SIG-M5 treated with dmso at 0.1 percent for 504 hours (cell line): Measurements from ENCODE around the gene HSF5.
"Not testable (repeated sequence)": the region's sequence is repeated elsewhere in the genome, so short reads cannot be mapped to it uniquely, and the experiment has no call there.

ENCODE experiments used
- DNase-seq: peaks from one replicate; lab custom pipeline; 2025; ENCODE audit not compliant: unreplicated experiment; lab: John Stamatoyannopoulos, UW

HSF5 gene

DNA sequence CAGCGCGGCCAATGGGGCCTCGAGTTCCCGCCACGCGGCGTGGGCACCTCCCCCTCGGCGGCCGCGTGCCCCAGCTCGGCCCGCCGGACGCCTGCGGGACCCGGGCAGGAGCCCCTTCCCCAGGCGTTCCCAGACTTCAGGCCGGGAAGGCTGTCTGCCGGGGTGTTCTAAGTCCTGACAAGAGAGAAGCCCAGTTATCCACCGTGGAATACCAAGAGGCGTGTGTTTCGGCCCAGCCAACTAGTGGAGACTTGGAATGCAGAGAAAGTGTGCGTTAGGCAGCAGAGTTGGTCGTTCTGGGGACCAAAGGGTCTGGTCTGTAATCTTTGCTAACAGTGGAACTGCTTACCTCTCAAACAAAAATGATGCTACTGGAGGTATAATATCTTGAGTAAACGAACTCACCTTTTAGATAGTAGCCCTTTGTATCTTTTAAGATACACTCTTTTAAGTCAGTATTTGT is 251 bp upstream of the HSF5 start:
- DNase-seq, result no peak

DNA sequence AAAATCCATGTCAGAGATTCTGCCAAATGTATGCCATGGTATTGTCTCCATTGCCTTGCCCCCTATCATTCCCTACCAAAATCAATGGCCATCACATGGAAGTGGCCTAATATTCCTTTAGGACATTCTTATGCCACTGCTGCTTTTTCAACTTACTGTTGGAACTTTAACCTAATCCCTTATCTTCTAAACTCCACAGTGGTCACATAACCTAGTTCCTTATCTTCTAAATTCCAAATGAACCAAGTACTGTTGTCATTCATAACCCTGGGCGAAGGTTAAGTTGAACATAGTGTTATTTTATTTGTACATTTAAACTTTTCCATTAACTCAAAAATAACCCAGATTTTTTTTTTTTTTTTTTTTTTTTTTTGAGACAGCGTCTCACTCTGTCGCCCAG is 3.6 kb downstream of the HSF5 start:
- DNase-seq, result no peak

DNA sequence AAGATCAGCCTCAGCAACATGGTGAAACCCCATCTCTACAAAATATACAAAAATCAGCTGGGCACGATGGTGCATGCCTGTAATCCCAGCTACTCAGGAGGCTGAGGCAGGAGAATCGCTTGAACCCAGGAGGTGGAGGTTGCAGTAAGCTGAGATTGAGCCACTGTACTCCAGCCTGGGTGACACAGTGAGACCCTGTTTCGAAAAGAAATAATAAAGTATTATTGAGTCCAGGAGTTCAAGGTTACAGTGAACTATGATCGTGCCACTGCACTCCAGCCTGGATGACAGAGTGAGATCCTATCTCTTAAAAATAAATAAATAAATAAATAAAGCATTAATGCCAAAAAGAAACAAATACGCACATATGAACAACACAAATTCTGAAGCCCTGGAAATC is 6.4 kb downstream of the HSF5 start:
- DNase-seq, result not testable (repeated sequence)

DNA sequence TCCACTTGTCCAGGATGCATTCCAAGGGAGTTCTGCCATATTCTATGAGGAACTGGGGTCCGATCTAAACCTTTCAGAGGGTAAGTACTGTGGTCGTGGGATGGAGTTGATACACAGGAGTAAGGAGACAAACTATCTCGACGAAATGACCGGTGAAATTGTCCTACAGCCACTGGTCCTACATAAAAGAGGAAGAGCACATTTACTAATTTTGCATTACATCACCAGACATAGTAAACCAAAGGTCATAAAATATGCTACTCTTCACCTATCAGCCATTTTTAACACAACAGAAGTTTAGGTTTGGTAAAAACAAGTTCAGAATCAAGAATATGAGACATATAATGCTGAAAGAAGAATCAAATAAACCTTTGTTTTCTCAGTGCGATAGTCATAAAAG is 8.1 kb downstream of the HSF5 start:
- no peak for DNase-seq

DNA sequence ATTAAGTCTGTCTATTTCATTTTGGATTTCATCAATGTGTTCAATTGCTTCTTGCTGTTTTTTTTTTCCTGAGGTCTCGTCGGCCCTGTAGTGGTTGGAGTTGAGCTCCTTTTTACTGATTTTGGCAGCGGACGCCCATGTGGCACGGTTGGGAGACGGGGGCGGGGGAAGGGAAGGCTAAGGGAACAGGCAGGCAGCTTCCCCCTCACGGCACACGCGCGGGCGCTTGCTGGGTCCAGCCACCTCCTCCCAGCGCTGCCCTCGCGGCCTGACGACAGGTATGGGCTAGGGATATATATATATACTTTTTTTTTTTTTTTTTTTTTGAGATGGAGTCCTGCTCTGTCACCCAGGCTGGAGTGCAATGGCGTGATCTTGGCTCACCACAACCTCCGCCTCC is 11.4 kb downstream of the HSF5 start:
- DNase-seq, result no peak

DNA sequence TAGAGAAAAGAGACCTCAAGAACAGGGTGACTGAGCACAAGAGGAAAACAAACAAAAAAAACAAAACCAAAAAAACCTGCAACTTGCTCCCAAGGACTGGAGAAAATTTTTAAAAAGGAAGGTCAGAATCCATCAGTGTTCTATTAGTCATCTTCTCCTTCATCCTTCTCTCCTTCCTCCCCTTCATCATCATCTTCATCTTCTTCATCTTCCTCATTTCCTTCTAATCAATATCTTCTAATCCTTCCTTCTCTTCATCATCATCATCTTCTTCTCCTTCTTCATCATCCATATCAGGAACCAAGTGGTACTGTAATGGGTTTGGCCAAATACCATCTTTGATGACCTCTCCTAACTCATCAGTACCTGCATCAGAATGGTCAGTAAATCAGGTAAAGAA is 12.2 kb downstream of the HSF5 start:
- DNase-seq, result no peak

DNA sequence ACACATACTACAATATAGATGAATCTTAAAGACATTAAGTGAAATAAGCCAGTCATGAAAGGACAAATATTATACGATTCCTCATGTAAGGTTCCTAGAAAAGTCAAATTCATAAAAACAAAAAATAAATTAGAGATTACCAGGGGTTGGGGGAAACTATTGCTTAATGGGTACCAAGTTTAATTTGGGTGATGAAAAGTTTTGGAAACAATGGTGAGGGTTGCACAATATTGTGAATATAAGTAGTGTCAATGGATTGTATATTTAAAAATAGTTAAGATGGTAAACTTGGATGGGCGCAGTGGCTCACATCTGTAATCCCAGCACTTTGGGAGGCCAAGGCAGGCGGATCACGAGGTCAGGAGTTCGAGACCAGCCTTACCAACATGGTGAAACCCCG is 17.9 kb downstream of the HSF5 start:
- no peak for DNase-seq

DNA sequence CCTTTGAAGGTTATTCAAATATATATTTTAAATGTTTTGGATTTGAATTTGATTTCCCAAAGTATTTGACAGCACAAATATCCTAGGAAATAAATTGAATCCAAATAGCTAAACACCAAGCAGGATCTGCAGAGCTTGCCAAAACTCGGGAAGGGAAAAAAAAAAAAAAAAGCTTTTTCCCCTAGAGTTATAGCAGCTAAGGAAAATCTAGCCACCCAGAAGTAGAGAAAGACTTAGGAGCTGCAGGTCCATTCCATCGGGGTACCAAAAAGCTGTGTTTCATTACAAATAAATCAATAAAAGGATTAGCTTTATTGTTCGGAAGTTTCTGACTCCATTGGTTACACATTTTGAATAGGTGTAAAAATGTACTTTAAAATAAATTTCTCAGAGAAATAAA is 19.3 kb downstream of the HSF5 start:
- no peak for DNase-seq

DNA sequence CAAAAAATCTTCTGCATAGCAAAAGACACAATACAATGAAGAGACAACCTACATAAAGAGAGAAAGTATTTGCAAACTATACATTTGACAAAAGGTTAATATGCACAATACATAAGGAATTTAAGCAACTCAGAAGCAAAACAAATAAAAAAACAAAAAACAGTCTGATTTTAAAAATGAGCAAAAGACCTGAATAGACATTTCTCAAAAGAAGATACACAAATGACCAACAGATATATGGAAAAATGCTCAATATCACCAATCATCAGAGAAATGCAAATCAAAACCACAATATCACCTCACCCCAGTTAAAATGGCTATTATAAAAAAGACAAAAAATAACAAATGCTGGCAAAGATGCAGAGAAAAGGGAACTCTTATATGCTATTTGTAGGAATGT is 32.7 kb downstream of the HSF5 start:
- DNase-seq, result no peak

DNA sequence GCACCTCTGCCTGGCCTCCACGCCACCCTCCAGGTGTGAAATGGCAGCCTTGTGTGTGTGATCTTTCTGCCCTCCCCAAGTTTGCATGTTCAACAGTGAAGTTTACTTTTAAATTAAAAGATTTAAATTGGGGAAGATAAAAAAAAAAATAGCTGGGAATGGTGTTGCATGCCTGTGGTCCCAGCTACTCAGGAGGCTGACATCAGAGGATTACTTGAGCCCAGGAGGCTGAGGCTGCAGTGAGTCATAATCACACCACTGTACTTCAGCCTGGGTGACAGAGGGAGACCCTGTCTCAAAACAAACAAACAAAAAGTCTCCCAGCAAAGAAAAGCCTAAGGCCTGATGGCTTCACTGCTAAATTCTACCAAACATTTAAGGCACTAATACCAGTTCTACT is 35.5 kb downstream of the HSF5 start:
- DNase-seq, result no peak

DNA sequence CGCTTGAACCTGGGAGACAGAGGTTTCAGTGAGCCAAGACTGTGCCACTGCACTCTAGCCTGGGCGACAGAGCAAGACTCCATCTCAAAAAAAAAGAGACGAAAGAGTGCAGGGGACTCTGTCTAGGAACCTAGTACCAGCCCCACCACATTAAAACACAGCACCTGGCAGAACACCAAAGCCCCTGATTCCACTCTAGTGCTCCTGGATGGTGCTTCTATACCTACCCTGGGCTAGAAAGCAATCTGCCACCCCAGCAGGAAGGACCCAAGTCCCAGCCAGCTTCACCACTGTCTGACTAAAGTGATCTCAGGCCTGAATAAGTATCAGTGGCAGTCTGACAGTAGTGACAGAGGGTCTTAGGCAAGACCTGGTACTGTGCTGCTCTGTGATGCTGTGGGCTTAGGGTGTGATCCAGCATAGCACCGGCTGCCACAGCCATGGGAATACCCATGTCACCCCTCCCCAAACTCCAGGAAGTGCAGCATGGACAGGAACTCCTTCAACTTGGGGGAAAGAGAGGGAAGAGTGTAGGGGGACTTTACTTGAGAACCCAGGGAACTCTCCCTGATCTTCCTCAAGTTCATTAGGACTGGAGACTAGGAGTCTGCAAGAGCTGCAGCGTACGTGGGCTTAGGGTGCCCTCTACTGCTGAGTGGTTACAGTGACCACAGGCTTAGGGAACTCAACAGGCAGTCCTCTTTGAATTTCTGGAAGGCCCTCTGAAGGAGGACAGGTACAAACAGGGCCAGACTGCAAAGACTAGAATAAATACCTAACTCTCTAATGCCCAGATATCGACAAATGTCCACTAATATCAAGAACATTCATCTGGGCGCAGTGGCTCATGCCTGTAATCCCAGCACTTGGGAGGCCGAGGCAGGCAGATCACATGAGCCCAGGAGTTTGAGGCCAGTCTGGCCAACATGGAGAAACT is 40.9 kb downstream of the HSF5 start:
- peak; percentile 89 for DNase-seq

DNA sequence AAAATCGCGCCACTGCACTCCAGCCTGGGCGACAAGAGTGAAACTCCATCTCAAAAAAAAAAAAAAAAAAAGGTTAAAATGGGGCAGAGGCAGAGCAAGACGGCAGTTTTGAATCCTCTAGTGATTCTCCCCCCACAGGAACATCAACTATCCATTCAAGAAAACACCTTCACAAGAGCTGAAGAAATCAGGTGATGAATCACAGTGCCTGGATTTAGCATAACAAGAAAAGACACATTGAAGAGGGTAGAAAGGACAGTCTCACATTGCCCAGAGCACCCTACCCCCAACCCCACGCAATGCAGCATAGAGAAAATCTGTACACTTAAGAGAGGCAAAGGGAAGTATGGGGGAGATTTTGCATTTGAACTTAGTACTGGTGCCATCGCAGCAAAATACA is 42.1 kb downstream of the HSF5 start:
- no peak for DNase-seq

DNA sequence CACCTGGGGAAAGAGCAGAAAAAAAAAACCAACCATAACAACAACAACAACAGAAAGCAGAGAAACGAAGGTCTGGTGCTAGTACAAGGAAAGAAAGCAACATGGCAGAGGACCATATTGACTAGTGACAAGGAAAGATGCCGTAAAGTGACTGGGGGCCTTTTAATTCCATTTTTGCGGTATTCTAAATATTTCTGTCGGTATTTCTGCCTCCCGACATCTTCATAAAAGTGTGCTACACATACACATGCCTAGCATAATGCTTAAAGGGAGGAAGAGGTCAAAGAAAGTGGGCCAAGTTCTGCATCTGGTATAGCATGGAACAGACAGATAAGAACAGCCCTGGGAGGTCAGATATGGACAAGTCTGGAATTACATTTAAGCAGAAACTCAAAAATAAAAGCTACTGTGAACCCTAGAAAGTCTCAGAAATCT is 51.4 kb downstream of the HSF5 start:
- no peak for DNase-seq

DNA sequence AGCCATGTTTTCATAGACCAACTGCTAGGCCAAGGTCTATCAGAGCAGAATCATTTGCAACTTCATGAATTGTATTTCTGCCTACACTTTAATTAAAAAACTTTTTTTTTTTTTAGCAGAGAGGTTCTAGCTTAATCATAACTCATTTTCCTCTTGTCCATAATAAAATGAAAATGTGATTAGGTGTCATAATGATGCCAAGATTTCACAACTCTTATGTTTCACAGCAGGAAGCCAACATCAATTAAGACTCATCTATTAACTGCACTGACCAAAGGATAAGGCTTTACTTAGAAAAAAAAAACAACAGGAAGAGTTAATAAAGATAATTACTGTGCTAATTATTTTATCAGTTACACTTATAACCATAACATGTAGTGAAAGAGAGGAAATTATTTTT is 52.0 kb downstream of the HSF5 start:
- no peak for DNase-seq

DNA sequence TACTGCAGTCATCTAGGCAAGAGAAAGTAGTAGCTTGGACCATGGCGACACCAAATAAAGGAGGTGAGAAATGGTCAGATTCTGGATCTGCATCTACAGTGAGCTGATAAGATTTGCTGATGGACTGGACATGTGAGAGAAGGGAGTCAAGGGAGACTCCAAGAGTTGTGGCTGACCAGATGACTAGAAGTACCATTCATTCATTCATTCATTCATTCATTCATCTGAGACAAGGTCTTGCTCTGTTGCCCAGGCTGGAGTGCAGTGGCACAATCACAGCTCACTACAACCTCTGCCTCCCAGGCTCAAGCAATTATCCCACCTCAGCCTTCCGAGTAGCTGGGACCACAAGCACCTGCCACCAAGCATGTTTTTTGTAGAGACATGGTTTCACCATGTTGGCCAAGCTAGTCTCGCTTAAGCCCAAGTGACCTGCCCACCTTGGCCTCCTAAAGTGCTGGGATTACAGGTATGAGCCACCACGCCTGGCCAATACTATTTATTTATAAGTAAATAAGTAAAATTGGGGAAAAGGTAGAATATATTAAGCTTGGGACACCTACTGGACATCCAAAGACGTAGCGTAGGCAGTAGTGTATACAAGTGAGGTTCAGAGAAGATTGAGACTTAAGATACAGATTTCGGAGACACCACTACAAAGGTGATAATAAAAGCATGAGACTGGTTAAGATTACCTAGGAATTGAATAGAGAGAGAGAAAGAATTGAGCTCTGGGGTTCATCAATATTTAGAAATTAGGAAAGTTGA is 55.2 kb downstream of the HSF5 start:
- DNase-seq, result peak; percentile 32

DNA sequence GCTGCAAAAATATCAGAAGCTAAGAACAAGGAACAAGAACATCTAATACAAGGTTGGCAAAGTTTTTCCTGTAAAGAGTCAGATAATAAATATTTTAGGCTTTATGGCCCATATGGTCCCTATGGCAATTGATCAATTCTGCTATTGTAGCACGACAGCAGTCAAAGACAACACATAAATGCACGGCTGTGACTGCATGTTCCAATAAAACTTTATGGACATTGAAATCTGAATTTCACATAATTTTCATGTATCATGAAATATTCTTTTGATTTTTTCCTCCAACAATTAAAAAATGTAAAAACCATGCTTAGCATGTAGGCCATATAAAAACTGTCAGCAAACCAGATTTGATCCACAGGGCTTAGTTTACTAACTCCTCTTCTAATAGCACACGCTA is 60.4 kb downstream of the HSF5 start:
- no peak for DNase-seq

DNA sequence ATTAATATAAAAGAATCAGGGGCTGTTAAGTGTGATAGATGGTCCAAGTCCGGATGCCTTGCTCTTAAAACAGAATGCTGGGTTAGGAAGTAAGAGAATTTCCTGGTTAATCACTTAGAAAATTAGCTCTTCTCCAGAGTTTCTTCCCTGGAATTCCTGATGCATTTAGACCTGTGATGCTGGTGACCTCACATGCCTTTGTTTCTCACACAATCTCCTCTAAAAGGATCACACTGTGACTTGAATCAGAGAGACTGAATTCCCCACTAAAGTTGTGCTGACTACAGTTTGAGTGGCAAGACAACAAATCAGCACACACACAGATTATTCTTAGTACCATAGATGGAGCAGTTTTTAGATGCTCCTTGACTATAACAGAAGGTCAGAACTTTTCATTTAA is 66.5 kb downstream of the HSF5 start:
- DNase-seq, result no peak

DNA sequence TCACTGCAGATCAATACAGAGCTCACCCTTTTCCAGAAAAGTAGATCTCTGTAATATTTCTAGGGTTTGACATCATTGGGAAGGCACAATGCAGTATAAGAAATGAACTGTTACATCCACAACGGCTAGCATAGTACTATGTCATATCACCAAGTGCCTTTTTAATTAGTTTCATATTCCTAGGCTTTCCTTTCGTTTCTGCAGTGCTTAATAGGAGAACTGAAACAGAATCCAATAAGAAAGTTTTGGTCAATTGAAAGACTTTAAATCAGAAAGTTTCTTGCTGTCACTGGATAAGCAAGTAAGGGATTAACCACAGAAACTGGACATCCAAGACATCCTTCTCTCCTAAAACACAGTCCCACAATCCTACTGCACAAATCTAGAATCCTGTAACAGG is 67.4 kb downstream of the HSF5 start:
- no peak for DNase-seq

DNA sequence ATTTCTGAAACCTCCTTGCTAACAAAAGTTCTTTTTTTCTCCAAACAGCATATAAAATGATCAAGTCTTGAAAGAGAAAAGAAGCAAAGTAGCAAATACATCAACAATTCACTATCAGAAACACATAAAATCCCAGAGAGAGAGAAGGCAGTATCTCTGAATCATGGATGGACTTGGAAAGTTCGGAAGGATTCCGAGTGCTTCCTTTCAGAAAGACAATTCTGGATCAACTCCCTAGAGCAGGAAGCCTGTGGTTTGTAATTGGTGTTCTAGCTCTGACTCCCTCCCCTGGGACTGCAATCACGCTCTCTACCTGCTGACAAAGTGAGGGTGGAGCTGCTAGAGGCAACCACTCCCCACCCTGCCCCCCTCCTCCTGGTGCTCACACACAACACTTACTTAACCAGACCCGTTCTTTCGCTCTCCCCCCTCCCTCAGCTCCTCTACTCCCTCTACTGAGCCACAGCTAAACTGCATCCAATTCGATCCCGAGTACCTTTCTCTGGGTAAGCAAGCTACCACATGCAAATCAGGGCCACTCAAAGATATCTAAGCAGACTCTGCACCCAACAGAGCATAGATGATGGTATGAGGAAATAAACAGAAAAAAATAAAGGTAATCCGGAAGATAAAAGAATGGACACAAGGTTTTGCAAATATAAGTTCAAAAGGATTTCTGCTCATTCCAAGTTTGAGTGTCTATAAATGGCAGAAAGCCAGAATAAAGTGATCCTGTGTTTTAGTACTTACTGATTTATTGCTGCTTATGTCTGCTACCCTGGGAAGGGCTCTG is 70.7 kb downstream of the HSF5 start, which contains the start of gene RNF43:
Gene RNF43, minus strand, starts transcription at position 235 of the 793 bp plus-strand sequence. CDS start 1,957 bp downstream, outside the sequence.
- DNase-seq, result peak; percentile 98

DNA sequence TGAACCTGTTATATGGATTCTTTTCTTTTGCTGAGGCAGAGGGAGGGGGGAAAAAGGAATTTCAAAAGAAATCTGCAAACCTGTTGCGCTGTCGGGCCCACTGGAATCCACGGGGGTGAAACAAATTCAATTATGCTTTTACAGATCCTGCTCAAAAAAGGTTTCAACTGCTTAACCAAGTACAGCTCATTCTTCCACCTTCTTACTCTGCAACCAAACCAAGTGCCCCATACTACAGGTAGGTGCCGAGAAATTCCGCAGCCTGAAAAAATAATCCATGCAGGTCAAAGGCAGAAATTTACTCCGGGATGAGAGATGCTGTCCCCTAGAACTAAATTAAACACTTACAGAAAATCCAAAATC is 71.3 kb downstream of the HSF5 start:
- DNase-seq, result no peak

DNA sequence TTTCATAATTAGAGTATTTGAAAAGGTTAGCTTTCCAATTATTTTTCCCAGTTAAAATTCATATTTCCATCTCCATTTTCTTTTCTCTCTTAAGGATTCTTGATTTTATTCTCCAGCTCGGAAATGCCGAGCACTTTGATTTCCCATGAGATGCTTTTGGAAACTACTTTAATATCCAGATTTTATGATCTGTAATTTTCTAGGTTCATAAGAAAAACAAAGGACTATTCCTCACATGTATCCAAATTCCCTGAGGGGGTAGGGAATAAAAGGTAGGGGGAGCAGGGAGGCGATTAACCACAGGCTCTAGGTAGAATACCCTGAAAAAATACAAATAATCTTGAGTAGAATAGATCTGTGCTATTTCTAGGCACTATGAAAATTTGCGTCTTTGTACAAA is 71.8 kb downstream of the HSF5 start:
- no peak for DNase-seq
